Measurements from ENCODE around the gene SLC44A1.
"Not testable (repeated sequence)": the region's sequence is repeated elsewhere in the genome, so short reads cannot be mapped to it uniquely, and the experiment has no call there.

The SLC44A1 gene

GRCh38 chr9:105264380-105264779, 19.9 kb downstream of the SLC44A1 start:
- no peak overlapping the region for H3K4me3 ChIP-seq (replicated peaks; ENCODE audit: low read depth, low read length)
- no peak for DNase-seq (ENCODE audit: low read depth)

GRCh38 chr9:105268254-105268653, 23.8 kb downstream of the SLC44A1 start:
- DNase-seq (ENCODE audit: low read depth); H3K4me3 ChIP-seq (replicated peaks; ENCODE audit: low read depth, low read length): not testable (repeated sequence)

More at GRCh38 chr9:105264380-105264779, 19.9 kb downstream of the SLC44A1 start:
- no peak for TF ChIP-seq CTCF (IDR thresholded peaks at IDR 0.05; ENCODE audit: low read length, missing control alignments)

- no peak for TF ChIP-seq CTCF (IDR thresholded peaks at IDR 0.05; ENCODE audit: low read length, missing control alignments)
- no peak for DNase-seq (ENCODE audit: low read depth)
These were observed 25.1 kb downstream of the SLC44A1 start for GRCh38 chr9:105269593-105269992.

GRCh38 chr9:105270711-105271110, 26.3 kb downstream of the SLC44A1 start:
- TF ChIP-seq CTCF (IDR thresholded peaks at IDR 0.05; ENCODE audit: low read length, missing control alignments) = no peak
- no peak for DNase-seq (ENCODE audit: low read depth)
- no peak overlapping the region for H3K4me3 ChIP-seq (replicated peaks; ENCODE audit: low read depth, low read length)

More at GRCh38 chr9:105269593-105269992, 25.1 kb downstream of the SLC44A1 start:
- H3K4me3 ChIP-seq (replicated peaks; ENCODE audit: low read depth, low read length) = no peak overlapping the region

GRCh38 chr9:105273731-105274130, 29.3 kb downstream of the SLC44A1 start:
- H3K4me3 ChIP-seq (replicated peaks; ENCODE audit: low read depth, low read length) = no peak overlapping the region
- no peak for TF ChIP-seq CTCF (IDR thresholded peaks at IDR 0.05; ENCODE audit: low read length, missing control alignments)
- DNase-seq (ENCODE audit: low read depth) = no peak

- TF ChIP-seq CTCF (IDR thresholded peaks at IDR 0.05; ENCODE audit: low read length, missing control alignments) = no peak
- no peak for DNase-seq (ENCODE audit: low read depth)
- H3K4me3 ChIP-seq (replicated peaks; ENCODE audit: low read depth, low read length) = no peak overlapping the region
These were observed 30.7 kb downstream of the SLC44A1 start for GRCh38 chr9:105275111-105275510.

GRCh38 chr9:105275938-105276337, 31.5 kb downstream of the SLC44A1 start:
- TF ChIP-seq CTCF (IDR thresholded peaks at IDR 0.05; ENCODE audit: low read length, missing control alignments) = no peak
- no peak overlapping the region for H3K4me3 ChIP-seq (replicated peaks; ENCODE audit: low read depth, low read length)

More at GRCh38 chr9:105275938-105276337, 31.5 kb downstream of the SLC44A1 start:
- DNase-seq (ENCODE audit: low read depth) = no peak

Data from fibroblast of pulmonary artery (primary cell).